Spleen (tissue), 7 donors: ENCODE data around the gene SLIT3.

Experiments used
- CTCF ChIP-seq, 11 experiments: fragments of 200-600 bp in 7 of 11; fragments of 450-650 bp in 4 of 11; sonication (generic) in 4 of 11; IDR thresholded peaks in 8 of 11; conservative IDR thresholded peaks in 3 of 11; 1 replicate in 7 of 11; 2 replicates in 4 of 11; pipeline versions ENCODE4 v1.4.0 to v1.8.0; 2016 to 2021; ENCODE audit warnings: antibody characterized with exemption in 11 of 11, inconsistent platforms in 4 of 11, mild to moderate bottlenecking in 1 of 11
- POLR2A ChIP-seq, 3 donors: fragments of 450-650 bp; IDR thresholded peaks; one replicate each; pipeline ENCODE4 v1.5.1; 2017; ENCODE audit warnings: antibody characterized with exemption in 3 of 3, mild to moderate bottlenecking in 1 of 3
- POLR2AphosphoS5 ChIP-seq, 3 donors: sonication (generic); formaldehyde crosslinking; IDR thresholded peaks; one replicate each; pipeline ENCODE4 v1.5.1; 2017; ENCODE audit warnings: antibody characterized with exemption in 3 of 3
- donor health status: DM: no; HTN: no; CAD: no; lungs with moderate emphysema.
- donor health status: DM: no; HTN: no; CAD: no.
- donor health status: DM: no; HTN: no; CAD: no.

GRCh38 chr5:168699002-168699401, 601.9 kb downstream of the SLIT3 start:
- no peak for TF ChIP-seq POLR2A (IDR thresholded peaks at IDR 0.05)
- no peak for TF ChIP-seq CTCF (IDR thresholded peaks at IDR 0.05 in 8 of 11, conservative IDR thresholded peaks at IDR 0.05 in 3 of 11)
- TF ChIP-seq POLR2AphosphoS5 (IDR thresholded peaks at IDR 0.05), result no peak
